Measurements from ENCODE around the gene ATP2C2.
"Not testable (repeated sequence)": the region's sequence is repeated elsewhere in the genome, so short reads cannot be mapped to it uniquely, and the experiment has no call there.

The ATP2C2 gene

GRCh38 chr16:84421081-84421937 is 53.0 kb downstream of the ATP2C2 start:
- DNase-seq (ENCODE audit: low read depth), result no peak

- DNase-seq (ENCODE audit: low read depth), result no peak
Measured at GRCh38 chr16:84421938-84422220, 53.5 kb downstream of the ATP2C2 start.

- DNase-seq (ENCODE audit: low read depth), result no peak
Measured at GRCh38 chr16:84423416-84423837, 55.1 kb downstream of the ATP2C2 start.

- DNase-seq (ENCODE audit: low read depth), result no peak
Measured at GRCh38 chr16:84425696-84426095, 57.4 kb downstream of the ATP2C2 start.

GRCh38 chr16:84426804-84427203 is 58.5 kb downstream of the ATP2C2 start:
- no peak for DNase-seq (ENCODE audit: low read depth)

- no peak for DNase-seq (ENCODE audit: low read depth)
Measured at GRCh38 chr16:84427553-84427952, 59.2 kb downstream of the ATP2C2 start.

GRCh38 chr16:84430860-84431259 is 62.5 kb downstream of the ATP2C2 start:
- no peak for DNase-seq (ENCODE audit: low read depth)

GRCh38 chr16:84434800-84435199 is 66.5 kb downstream of the ATP2C2 start:
- no peak for DNase-seq (ENCODE audit: low read depth)

- DNase-seq (ENCODE audit: low read depth), result no peak
Measured at GRCh38 chr16:84436196-84436595, 67.9 kb downstream of the ATP2C2 start.

GRCh38 chr16:84438971-84439696 is 70.8 kb downstream of the ATP2C2 start:
- no peak for DNase-seq (ENCODE audit: low read depth)

GRCh38 chr16:84442416-84443145 is 74.2 kb downstream of the ATP2C2 start:
- no peak for DNase-seq (ENCODE audit: low read depth)

- DNase-seq (ENCODE audit: low read depth), result no peak
Measured at GRCh38 chr16:84443166-84443802, 74.9 kb downstream of the ATP2C2 start.

GRCh38 chr16:84444476-84444875 is 76.1 kb downstream of the ATP2C2 start:
- no peak for DNase-seq (ENCODE audit: low read depth)

GRCh38 chr16:84446084-84446483 is 77.7 kb downstream of the ATP2C2 start:
- DNase-seq (ENCODE audit: low read depth), result no peak

GRCh38 chr16:84446596-84447392 is 78.5 kb downstream of the ATP2C2 start:
- DNase-seq (ENCODE audit: low read depth), result no peak

GRCh38 chr16:84448444-84448843 is 80.1 kb downstream of the ATP2C2 start:
- DNase-seq (ENCODE audit: low read depth), result no peak

GRCh38 chr16:84449156-84450140 is 81.1 kb downstream of the ATP2C2 start:
- no peak for DNase-seq (ENCODE audit: low read depth)

- no peak for DNase-seq (ENCODE audit: low read depth)
Measured at GRCh38 chr16:84450176-84450865, 82.0 kb downstream of the ATP2C2 start.

- DNase-seq (ENCODE audit: low read depth), result not testable (repeated sequence)
Measured at GRCh38 chr16:84451010-84451676, 82.8 kb downstream of the ATP2C2 start.

All from activated T-cell treated with anti-CD3 and anti-CD28 coated beads for 1 hour (primary cell).